Measurements from ENCODE around the gene CCNY.

The CCNY gene

GRCh38 chr10:35378541-35379210 is 42.4 kb downstream of the CCNY start:
- Histone ChIP-seq H3K9ac (ENCODE audit: insufficient read length) (no peak overlapping the region), H3K4me3 (peak overlapping the region; percentile 55), H3K36me3 (ENCODE audit: insufficient read depth, low read length) (no peaks in the 10 kb centered on the region), H3K9me3 (ENCODE audit: low read depth, low read length) (no peaks in the 10 kb centered on the region), H3K27ac (peak overlapping the region; percentile 74)
- TF ChIP-seq FOXP2 (optimal IDR thresholded peaks at IDR 0.05; ENCODE audit: control extremely low read depth, extremely low read length, insufficient read depth) (no peak), POLR2AphosphoS5 (IDR thresholded peaks at IDR 0.05; ENCODE audit: borderline replicate concordance, low read depth, low read length) (no peak), EZH2 (IDR thresholded peaks at IDR 0.05) (no peak)
- DNase-seq (ENCODE audit: low read depth, low spot score), result no peak

- peak; percentile 28 for DNase-seq (ENCODE audit: low read depth, low spot score)
- no peak for TF ChIP-seq FOXP2 (optimal IDR thresholded peaks at IDR 0.05; ENCODE audit: control extremely low read depth, extremely low read length, insufficient read depth)
- H3K27ac ChIP-seq, result peak overlapping the region; percentile 74
- H3K9me3 ChIP-seq (ENCODE audit: low read depth, low read length), result no peaks in the 10 kb centered on the region
- H3K9ac ChIP-seq (ENCODE audit: insufficient read length), result no peak overlapping the region
- H3K36me3 ChIP-seq (ENCODE audit: insufficient read depth, low read length), result no peaks in the 10 kb centered on the region
- H3K4me3 ChIP-seq, result peak overlapping the region; percentile 55
Observed at GRCh38 chr10:35379226-35380137, 43.2 kb downstream of the CCNY start.

DNA sequence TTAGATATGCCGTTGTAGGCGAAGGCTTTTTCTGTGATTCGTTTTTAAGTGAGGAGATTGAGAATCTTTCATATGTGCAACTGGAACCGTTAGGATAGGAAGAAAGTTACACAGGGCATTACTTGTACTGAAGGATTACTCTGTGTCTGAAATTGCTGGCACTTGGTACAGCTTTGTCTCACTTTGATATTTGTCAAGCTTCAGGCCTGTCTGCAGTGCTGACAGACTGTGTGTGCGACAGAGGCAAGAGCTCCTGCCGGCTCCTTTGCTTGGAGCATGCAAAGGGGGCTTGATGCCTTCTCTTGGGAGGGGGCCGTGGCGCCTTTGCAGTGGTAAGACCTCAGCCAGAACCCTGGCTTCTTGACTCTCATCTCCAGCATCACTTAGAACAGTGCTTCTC is 45.8 kb downstream of the CCNY start:
- Histone ChIP-seq H3K27ac (no peak overlapping the region), H3K9ac (ENCODE audit: insufficient read length) (no peak overlapping the region), H3K36me3 (ENCODE audit: insufficient read depth, low read length) (no peaks in the 10 kb centered on the region), H3K4me3 (no peak overlapping the region), H3K9me3 (ENCODE audit: low read depth, low read length) (no peaks in the 10 kb centered on the region)
- TF ChIP-seq EZH2 (IDR thresholded peaks at IDR 0.05) (no peak), POLR2AphosphoS5 (IDR thresholded peaks at IDR 0.05; ENCODE audit: borderline replicate concordance, low read depth, low read length) (no peak), FOXP2 (optimal IDR thresholded peaks at IDR 0.05; ENCODE audit: control extremely low read depth, extremely low read length, insufficient read depth) (no peak)
- no peak for DNase-seq (ENCODE audit: low read depth, low spot score)

GRCh38 chr10:35384265-35384868 is 48.1 kb downstream of the CCNY start:
- no peak overlapping the region for H3K4me3 ChIP-seq
- H3K36me3 ChIP-seq (ENCODE audit: insufficient read depth, low read length), result no peaks in the 10 kb centered on the region
- no peak overlapping the region for H3K27ac ChIP-seq
- H3K9me3 ChIP-seq (ENCODE audit: low read depth, low read length), result no peaks in the 10 kb centered on the region
- TF ChIP-seq EZH2 (IDR thresholded peaks at IDR 0.05) (no peak), POLR2AphosphoS5 (IDR thresholded peaks at IDR 0.05; ENCODE audit: borderline replicate concordance, low read depth, low read length) (no peak), FOXP2 (optimal IDR thresholded peaks at IDR 0.05; ENCODE audit: control extremely low read depth, extremely low read length, insufficient read depth) (no peak)
- no peak for DNase-seq (ENCODE audit: low read depth, low spot score)
- no peak overlapping the region for H3K9ac ChIP-seq (ENCODE audit: insufficient read length)

- DNase-seq (ENCODE audit: low read depth, low spot score), result no peak
- no peaks in the 10 kb centered on the region for H3K9me3 ChIP-seq (ENCODE audit: low read depth, low read length)
- H3K27ac ChIP-seq, result peak overlapping the region; percentile 25; the same call in 1 of the 2 replicates
- H3K4me3 ChIP-seq, result no peak overlapping the region
- H3K36me3 ChIP-seq (ENCODE audit: insufficient read depth, low read length), result no peaks in the 10 kb centered on the region
- no peak for TF ChIP-seq FOXP2 (optimal IDR thresholded peaks at IDR 0.05; ENCODE audit: control extremely low read depth, extremely low read length, insufficient read depth)
- TF ChIP-seq EZH2 (IDR thresholded peaks at IDR 0.05), result no peak
- no peak for TF ChIP-seq POLR2AphosphoS5 (IDR thresholded peaks at IDR 0.05; ENCODE audit: borderline replicate concordance, low read depth, low read length)
- no peak overlapping the region for H3K9ac ChIP-seq (ENCODE audit: insufficient read length)
Observed at GRCh38 chr10:35386594-35387174, 50.4 kb downstream of the CCNY start.

DNA sequence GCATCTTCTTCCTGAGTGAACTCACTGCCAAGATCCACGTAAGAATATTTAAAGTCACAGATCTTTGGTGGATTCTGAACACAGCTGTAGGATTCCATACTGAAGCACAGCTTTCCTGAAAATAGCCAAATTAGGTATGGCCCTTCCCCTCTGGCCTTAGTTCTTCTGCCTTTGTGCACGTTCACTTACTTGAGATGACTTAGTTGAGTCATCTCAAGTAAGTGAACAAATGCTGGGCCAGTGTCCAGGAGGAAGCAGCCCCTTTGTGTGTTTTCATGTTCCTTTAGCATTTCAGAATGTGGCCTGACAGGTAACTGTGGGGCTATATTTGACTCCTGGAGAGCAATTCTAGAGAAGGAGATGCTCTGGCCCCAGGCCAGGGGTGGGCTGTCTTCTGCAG is 51.5 kb downstream of the CCNY start:
- H3K36me3 ChIP-seq (ENCODE audit: insufficient read depth, low read length), result no peaks in the 10 kb centered on the region
- TF ChIP-seq FOXP2 (optimal IDR thresholded peaks at IDR 0.05; ENCODE audit: control extremely low read depth, extremely low read length, insufficient read depth) (no peak), POLR2AphosphoS5 (IDR thresholded peaks at IDR 0.05; ENCODE audit: borderline replicate concordance, low read depth, low read length) (no peak), EZH2 (IDR thresholded peaks at IDR 0.05) (no peak)
- no peaks in the 10 kb centered on the region for H3K9me3 ChIP-seq (ENCODE audit: low read depth, low read length)
- H3K4me3 ChIP-seq, result no peak overlapping the region
- DNase-seq (ENCODE audit: low read depth, low spot score), result no peak
- no peak overlapping the region for H3K9ac ChIP-seq (ENCODE audit: insufficient read length)
- no peak overlapping the region for H3K27ac ChIP-seq

- Histone ChIP-seq H3K36me3 (ENCODE audit: insufficient read depth, low read length) (no peaks in the 10 kb centered on the region), H3K4me3 (no peak overlapping the region), H3K9ac (ENCODE audit: insufficient read length) (no peak overlapping the region), H3K27ac (no peak overlapping the region), H3K9me3 (ENCODE audit: low read depth, low read length) (no peaks in the 10 kb centered on the region)
- TF ChIP-seq EZH2 (IDR thresholded peaks at IDR 0.05) (no peak), POLR2AphosphoS5 (IDR thresholded peaks at IDR 0.05; ENCODE audit: borderline replicate concordance, low read depth, low read length) (no peak), FOXP2 (optimal IDR thresholded peaks at IDR 0.05; ENCODE audit: control extremely low read depth, extremely low read length, insufficient read depth) (no peak)
- DNase-seq (ENCODE audit: low read depth, low spot score), result no peak
Observed at GRCh38 chr10:35388197-35388596, 51.9 kb downstream of the CCNY start.

DNA sequence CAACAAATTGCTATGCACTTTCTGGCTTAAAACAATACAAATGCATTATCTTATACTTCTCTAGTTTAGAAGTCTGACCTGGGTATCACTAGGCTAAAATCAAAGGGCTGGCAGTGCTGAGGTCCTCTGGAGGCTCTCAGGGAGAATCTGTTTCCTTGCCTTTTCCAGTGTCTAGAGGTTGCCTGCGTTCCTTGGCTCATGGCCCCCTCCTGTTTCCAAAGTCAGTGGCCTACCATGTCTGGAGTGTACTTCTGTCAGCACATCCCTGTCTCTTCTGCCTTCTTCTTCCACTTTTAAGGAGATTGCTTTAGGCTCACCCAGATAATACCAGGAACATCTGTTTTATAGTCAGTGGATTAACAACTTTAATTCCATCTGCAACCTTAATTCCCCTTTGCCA is 52.4 kb downstream of the CCNY start:
- Histone ChIP-seq H3K27ac (no peak overlapping the region), H3K36me3 (ENCODE audit: insufficient read depth, low read length) (no peaks in the 10 kb centered on the region), H3K4me3 (no peak overlapping the region), H3K9ac (ENCODE audit: insufficient read length) (no peak overlapping the region), H3K9me3 (ENCODE audit: low read depth, low read length) (no peaks in the 10 kb centered on the region)
- TF ChIP-seq EZH2 (IDR thresholded peaks at IDR 0.05) (no peak), POLR2AphosphoS5 (IDR thresholded peaks at IDR 0.05; ENCODE audit: borderline replicate concordance, low read depth, low read length) (no peak), FOXP2 (optimal IDR thresholded peaks at IDR 0.05; ENCODE audit: control extremely low read depth, extremely low read length, insufficient read depth) (no peak)
- no peak for DNase-seq (ENCODE audit: low read depth, low spot score)
